Esophagus muscularis mucosa (tissue), 4 donors: ENCODE results near the gene RNF145. TPM values are rescaled to one million over a fixed set of nuclear protein-coding genes. Genes with fewer than 3 reads are reported as not detected.

ENCODE experiments used
- DNase-seq: peaks from one replicate; pipeline ENCODE4 v3.0.0-alpha.2; 2017; ENCODE audit errors: extremely low spot score
- H3K27ac ChIP-seq, 4 donors: fragments of 200-600 bp; sonication (generic); replicated peaks in 1 of 4; 1 replicate in 3 of 4; 2 replicates in 1 of 4; pipeline ENCODE4 v1.5.1; 2016 to 2019; ENCODE audit warnings: mild to moderate bottlenecking in 1 of 4
- H3K27me3 ChIP-seq, 4 donors: fragments of 200-600 bp; sonication (generic); one replicate each; pipeline versions ENCODE4 v1.5.1 to v1.6.0; 2016 to 2019
- H3K36me3 ChIP-seq, 4 donors: fragments of 200-600 bp; sonication (generic); one replicate each; pipeline ENCODE4 v1.5.1; 2016 to 2019
- H3K4me1 ChIP-seq, 4 donors: fragments of 200-600 bp; sonication (generic); one replicate each; pipeline ENCODE4 v1.5.1; 2016 to 2019
- H3K4me3 ChIP-seq, 4 donors: fragments of 200-600 bp; sonication (generic); 1 replicate in 2 of 4; 2 replicates in 2 of 4; pipeline ENCODE4 v1.5.1; 2016 to 2019; ENCODE audit warnings: mild to moderate bottlenecking in 4 of 4, moderate library complexity in 1 of 4
- H3K9me3 ChIP-seq, 4 donors: fragments of 200-600 bp; sonication (generic); 1 replicate in 3 of 4; 2 replicates in 1 of 4; pipeline ENCODE4 v1.5.1; 2016 to 2019
- CTCF ChIP-seq, 3 experiments: fragments of 200-600 bp in 2 of 3; fragments of 450-650 bp in 1 of 3; sonication (generic) in 2 of 3; IDR thresholded peaks; one replicate each; pipeline ENCODE4 v1.5.1; 2017 to 2019; ENCODE audit warnings: antibody characterized with exemption in 3 of 3, mild to moderate bottlenecking in 2 of 3, moderate library complexity in 1 of 3
- EP300 ChIP-seq: sonication (generic); formaldehyde crosslinking; IDR thresholded peaks from one replicate; pipeline ENCODE4 v1.6.1; 2017; ENCODE audit warnings: antibody characterized with exemption
- POLR2A ChIP-seq: fragments of 450-650 bp; IDR thresholded peaks from one replicate; pipeline ENCODE4 v1.6.1; 2017; ENCODE audit warnings: antibody characterized with exemption, moderate library complexity, mild to moderate bottlenecking, low read depth
- POLR2AphosphoS5 ChIP-seq, 2 donors: sonication (generic); formaldehyde crosslinking; IDR thresholded peaks; one replicate each; pipeline ENCODE4 v1.6.1; 2017; ENCODE audit warnings: antibody characterized with exemption in 2 of 2
- WGBS: methylation state at CpG from one replicate; pipeline ENCODE4 v1.1.5; 2018; 5-methylcytosine and 5-hydroxymethylcytosine counted together
- intact Hi-C: fragments of 100-400 bp; cut with DNase I; formaldehyde crosslinking; loops from one replicate; pipeline ENCODE4 v1.15.1; 2023
- total RNA-seq, 4 donors: library from RNA; depleted of rRNA; stranded (reverse); fragments of >200 nt; gene quantifications; one replicate each; pipeline versions ENCODE4 v1.1.0 to v1.2.1, GENCODE V29; 2016

The RNF145 gene
- total RNA-seq, 4 donors from 2014 or later = 50.5 to 84.1 (median 63.9) TPM

GRCh38 chr5:159171274-159171673 is 38.1 kb downstream of the RNF145 start:
- no peaks in the 10 kb centered on the region for H3K9me3 ChIP-seq
- 81% methylated on average over 3 of the region's 3 CpGs for WGBS
- no peak overlapping the region for H3K4me3 ChIP-seq
- H3K27ac ChIP-seq = no peak overlapping the region
- no peak for TF ChIP-seq POLR2A
- TF ChIP-seq POLR2AphosphoS5 (IDR thresholded peaks at IDR 0.05) = no peak
- no peak for TF ChIP-seq CTCF (IDR thresholded peaks at IDR 0.05)
- TF ChIP-seq EP300 = no peak
- intact Hi-C loops = no loop called here
- no peak for DNase-seq
- peaks cover 25 to 27% (median 26%) of the 10 kb centered on the region in 4 donors for H3K4me1 ChIP-seq
- peaks cover 0 to 42% (median 4%) of the 10 kb centered on the region in 4 donors for H3K36me3 ChIP-seq
- H3K27me3 ChIP-seq = no peaks in the 10 kb centered on the region

GRCh38 chr5:159170021-159170420 is 39.3 kb downstream of the RNF145 start:
- Histone ChIP-seq H3K36me3 (peaks cover 0 to 46% (median 4%) of the 10 kb centered on the region in 4 donors), H3K27ac (no peak overlapping the region)
- intact Hi-C loops = no loop called here

GRCh38 chr5:159166416-159166815 is 42.9 kb downstream of the RNF145 start:
- Histone ChIP-seq H3K27me3 (no peaks in the 10 kb centered on the region), H3K4me1 (peaks cover 0 to 8% (median 0%) of the 10 kb centered on the region in 4 donors), H3K27ac (no peak overlapping the region), H3K4me3 (no peak overlapping the region), H3K36me3 (peaks cover 0 to 36% (median 10%) of the 10 kb centered on the region in 4 donors), H3K9me3 (no peaks in the 10 kb centered on the region)
- no peak for TF ChIP-seq POLR2A
- no peak for TF ChIP-seq CTCF (IDR thresholded peaks at IDR 0.05)
- no peak for TF ChIP-seq POLR2AphosphoS5 (IDR thresholded peaks at IDR 0.05)
- no peak for TF ChIP-seq EP300
- intact Hi-C loops = loop anchor here (10.0 kb wide), 1 partner anchor 838 kb away; the partner anchor contains the start of gene TTC1
- DNase-seq = no peak
- WGBS = 91% methylated on average over 2 of the region's 2 CpGs

More at GRCh38 chr5:159170021-159170420, 39.3 kb downstream of the RNF145 start:
- no peaks in the 10 kb centered on the region for H3K9me3 ChIP-seq
- no peaks in the 10 kb centered on the region for H3K27me3 ChIP-seq
- peaks cover 13 to 15% (median 14%) of the 10 kb centered on the region in 4 donors for H3K4me1 ChIP-seq
- no peak overlapping the region for H3K4me3 ChIP-seq
- no peak for DNase-seq
- TF ChIP-seq EP300 (no peak), POLR2A (no peak), CTCF (IDR thresholded peaks at IDR 0.05) (no peak), POLR2AphosphoS5 (IDR thresholded peaks at IDR 0.05) (no peak)

- no peaks in the 10 kb centered on the region for H3K27me3 ChIP-seq
- peaks cover 0 to 11% (median 0%) of the 10 kb centered on the region in 4 donors for H3K4me1 ChIP-seq
- no peak overlapping the region for H3K4me3 ChIP-seq
- no peak overlapping the region for H3K27ac ChIP-seq
- WGBS = 76% methylated on average over 2 of the region's 2 CpGs
- TF ChIP-seq EP300 = no peak
- TF ChIP-seq POLR2AphosphoS5 (IDR thresholded peaks at IDR 0.05) = no peak
- TF ChIP-seq POLR2A = no peak
- TF ChIP-seq CTCF (IDR thresholded peaks at IDR 0.05) = no peak
- DNase-seq = no peak
- peaks cover 5 to 52% (median 32%) of the 10 kb centered on the region in 4 donors for H3K36me3 ChIP-seq
- no peaks in the 10 kb centered on the region for H3K9me3 ChIP-seq
- intact Hi-C loops = loop anchor here (10.0 kb wide), 1 partner anchor 841 kb away; the partner anchor contains the start of gene TTC1
These were observed 45.7 kb downstream of the RNF145 start for GRCh38 chr5:159163701-159164046.
